ENCODE results near the gene DEK. TPM values are rescaled to one million over a fixed set of nuclear protein-coding genes. Genes with fewer than 3 reads are reported as not detected.
"Not testable (repeated sequence)": the region's sequence is repeated elsewhere in the genome, so short reads cannot be mapped to it uniquely, and the experiment has no call there.

The DEK gene, protein sequence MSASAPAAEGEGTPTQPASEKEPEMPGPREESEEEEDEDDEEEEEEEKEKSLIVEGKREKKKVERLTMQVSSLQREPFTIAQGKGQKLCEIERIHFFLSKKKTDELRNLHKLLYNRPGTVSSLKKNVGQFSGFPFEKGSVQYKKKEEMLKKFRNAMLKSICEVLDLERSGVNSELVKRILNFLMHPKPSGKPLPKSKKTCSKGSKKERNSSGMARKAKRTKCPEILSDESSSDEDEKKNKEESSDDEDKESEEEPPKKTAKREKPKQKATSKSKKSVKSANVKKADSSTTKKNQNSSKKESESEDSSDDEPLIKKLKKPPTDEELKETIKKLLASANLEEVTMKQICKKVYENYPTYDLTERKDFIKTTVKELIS
- total RNA-seq: 100 to 1,000 TPM in 1 of 4 donors, 10 to 100 TPM in 3; 69.0 to 101 (median 87.9) TPM

DNA sequence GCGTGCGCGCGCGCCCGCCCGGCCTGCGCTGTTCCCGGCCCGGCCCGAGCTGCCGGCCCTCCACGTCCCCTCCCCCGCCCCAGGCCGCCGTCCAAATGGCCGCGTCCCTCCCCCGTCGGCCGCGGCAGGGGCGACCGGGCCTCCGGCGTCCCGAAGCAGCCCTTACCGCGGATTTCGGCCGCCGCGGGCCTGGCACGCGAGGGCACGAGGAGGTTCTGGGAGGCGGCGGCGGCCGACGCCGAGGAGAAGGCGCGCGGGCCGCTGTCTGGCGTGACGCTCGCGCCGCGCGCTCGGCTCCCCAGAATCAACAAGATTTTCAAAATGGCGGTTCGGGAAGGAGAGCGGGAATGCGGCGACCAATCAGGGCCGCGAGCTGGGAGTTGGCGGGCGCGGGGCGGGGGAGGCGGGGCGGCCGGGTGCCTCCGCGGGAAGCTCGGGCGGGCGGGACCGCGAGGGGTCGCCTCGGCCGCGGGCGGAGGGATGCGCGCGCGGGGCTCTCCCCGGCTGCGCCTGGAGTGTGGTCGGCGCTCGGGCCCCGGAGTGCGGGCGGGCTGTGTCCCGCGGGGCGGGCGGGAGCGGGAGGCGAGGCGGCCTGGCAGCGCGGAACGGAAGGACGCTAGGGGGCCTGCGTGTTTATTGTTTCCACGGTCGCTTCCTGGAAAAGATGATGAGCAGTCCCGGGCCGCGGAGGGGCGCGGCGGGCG, at the start of gene DEK:
Gene DEK (minus strand): TSS at position 312 of the 704 bp plus-strand sequence. CDS start 543 bp downstream, outside the sequence.
- 0 to 1% methylated on average over 33 to 79 of the region's 113 CpGs for WGBS, 2 donors
- intact Hi-C loops (cut with DNase I; ENCODE audit: low total_unique reads): no loop called here
- peak within 1 kb of the TSS; percentile 84 for H3K4me3 ChIP-seq (ENCODE audit: low read depth, poor library complexity, severe bottlenecking)
- peak; percentile 79 to 97 for DNase-seq (ENCODE audit: low spot score in 2 of 2)
- TF ChIP-seq, protein P1, sequence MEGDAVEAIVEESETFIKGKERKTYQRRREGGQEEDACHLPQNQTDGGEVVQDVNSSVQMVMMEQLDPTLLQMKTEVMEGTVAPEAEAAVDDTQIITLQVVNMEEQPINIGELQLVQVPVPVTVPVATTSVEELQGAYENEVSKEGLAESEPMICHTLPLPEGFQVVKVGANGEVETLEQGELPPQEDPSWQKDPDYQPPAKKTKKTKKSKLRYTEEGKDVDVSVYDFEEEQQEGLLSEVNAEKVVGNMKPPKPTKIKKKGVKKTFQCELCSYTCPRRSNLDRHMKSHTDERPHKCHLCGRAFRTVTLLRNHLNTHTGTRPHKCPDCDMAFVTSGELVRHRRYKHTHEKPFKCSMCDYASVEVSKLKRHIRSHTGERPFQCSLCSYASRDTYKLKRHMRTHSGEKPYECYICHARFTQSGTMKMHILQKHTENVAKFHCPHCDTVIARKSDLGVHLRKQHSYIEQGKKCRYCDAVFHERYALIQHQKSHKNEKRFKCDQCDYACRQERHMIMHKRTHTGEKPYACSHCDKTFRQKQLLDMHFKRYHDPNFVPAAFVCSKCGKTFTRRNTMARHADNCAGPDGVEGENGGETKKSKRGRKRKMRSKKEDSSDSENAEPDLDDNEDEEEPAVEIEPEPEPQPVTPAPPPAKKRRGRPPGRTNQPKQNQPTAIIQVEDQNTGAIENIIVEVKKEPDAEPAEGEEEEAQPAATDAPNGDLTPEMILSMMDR (IDR thresholded peaks at IDR 0.05): no peak
- TF ChIP-seq POLR2A (IDR thresholded peaks at IDR 0.05): no peak

DNA sequence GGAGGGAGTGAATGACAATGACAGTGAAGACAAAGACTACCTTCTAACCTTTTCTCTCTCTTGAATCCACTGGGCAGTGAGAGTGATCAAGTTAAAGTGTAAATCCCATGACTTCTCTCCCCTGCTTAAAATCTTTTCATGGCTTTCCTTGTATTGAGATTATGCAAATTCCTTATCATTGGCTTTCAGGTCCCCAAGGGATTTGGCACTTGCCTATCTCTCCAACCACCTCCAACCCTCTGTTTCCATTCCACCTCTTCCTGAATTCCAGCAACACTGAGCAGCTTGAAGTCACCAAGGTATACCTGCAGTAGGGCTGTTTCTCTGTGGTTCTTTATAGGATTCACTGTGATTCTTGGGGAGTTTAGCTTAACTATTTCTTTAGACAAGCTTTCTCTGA, 48.0 kb upstream of the DEK start:
- no peak overlapping the region for H3K4me3 ChIP-seq (ENCODE audit: low read depth, poor library complexity, severe bottlenecking)
- no peak for DNase-seq (ENCODE audit: low spot score in 2 of 2)
- intact Hi-C loops (cut with DNase I; ENCODE audit: low total_unique reads): no loop called here
- no peak for TF ChIP-seq POLR2A (IDR thresholded peaks at IDR 0.05)
- TF ChIP-seq, protein P1 (IDR thresholded peaks at IDR 0.05): no peak

DNA sequence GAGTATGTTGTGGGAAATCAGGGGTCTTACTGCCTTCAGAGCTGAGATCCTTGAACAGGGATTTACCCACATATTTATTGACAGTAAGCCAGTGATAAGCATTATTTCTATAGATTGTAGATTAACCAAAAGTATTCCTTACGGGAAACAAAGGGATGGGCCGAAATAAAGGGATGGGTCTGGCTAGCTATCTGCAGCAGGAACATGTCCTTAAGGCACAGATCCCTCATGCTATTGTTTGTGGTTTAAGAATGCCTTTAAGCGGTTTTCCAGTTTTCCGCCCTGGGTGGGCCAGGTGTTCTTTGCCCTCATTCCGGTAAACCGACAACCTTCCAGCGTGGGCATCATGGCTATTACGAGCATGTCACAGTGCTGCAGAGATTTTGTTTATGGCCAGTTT, 45.7 kb upstream of the DEK start:
- 72 to 85% methylated on average over 8 of the region's 8 CpGs for WGBS, 2 donors
- intact Hi-C loops (cut with DNase I; ENCODE audit: low total_unique reads); H3K4me3 ChIP-seq (ENCODE audit: low read depth, poor library complexity, severe bottlenecking); DNase-seq (ENCODE audit: low spot score in 2 of 2): not testable (repeated sequence)

DNA sequence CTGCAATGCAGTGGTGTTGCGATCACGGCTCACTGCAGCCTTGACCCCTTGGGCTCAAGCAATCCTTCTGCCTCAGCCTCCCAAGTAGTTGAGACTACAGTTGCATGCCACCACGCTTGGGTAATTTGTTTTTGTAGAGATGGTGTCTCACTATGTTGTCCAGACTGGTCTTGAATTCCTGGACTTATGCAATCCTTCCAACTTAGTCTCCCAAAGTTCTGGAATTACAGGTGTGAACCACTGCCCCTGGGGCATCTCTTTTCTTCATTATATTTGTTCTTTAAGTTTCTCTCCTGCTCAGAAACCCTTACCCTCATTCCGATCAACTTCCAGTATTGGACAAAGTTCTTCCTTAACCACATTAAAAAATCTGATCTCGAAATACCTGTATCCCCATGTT, 44.7 kb upstream of the DEK start:
- intact Hi-C loops (cut with DNase I; ENCODE audit: low total_unique reads): no loop called here
- WGBS, 2 donors: 88 to 90% methylated on average over 5 of the region's 5 CpGs
- no peak for TF ChIP-seq POLR2A (IDR thresholded peaks at IDR 0.05)
- TF ChIP-seq, protein P1 (IDR thresholded peaks at IDR 0.05): no peak
- no peak for DNase-seq (ENCODE audit: low spot score in 2 of 2)
- H3K4me3 ChIP-seq (ENCODE audit: low read depth, poor library complexity, severe bottlenecking): no peak overlapping the region

DNA sequence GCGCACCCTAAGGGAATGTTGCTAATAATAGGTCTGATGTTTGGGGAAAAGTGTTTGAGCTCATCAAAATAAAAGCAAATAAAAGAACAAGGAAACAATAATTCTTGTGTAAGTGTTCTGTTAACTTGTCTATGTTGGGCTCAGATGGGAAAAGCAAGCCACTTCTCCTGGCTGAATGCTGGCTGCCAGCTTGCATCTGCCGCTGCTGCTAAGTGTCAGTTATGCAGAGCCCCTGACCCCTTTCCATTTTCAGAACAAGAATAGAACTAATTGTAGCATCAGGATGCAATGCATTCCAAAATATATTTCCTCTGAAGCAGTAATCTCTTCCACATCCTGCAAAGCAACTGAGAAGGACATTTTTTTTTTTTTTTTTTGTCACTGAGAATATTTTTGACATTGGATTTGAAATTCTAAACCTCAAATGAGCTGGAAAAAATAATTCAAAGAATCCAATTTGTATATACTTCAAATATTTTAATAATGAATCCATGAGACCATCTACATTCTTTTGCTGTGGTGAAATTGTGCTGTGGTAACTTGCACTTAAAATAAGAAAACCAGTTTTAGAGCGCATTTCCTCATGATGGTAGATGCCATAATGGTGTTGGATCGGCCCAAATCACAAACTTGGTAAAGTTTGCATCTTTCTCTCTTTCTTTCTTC, 43.9 kb upstream of the DEK start:
- DNase-seq (ENCODE audit: low spot score in 2 of 2): no peak
- intact Hi-C loops (cut with DNase I; ENCODE audit: low total_unique reads): no loop called here
- no peak for TF ChIP-seq POLR2A (IDR thresholded peaks at IDR 0.05)
- TF ChIP-seq, protein P1 (IDR thresholded peaks at IDR 0.05): no peak
- H3K4me3 ChIP-seq (ENCODE audit: low read depth, poor library complexity, severe bottlenecking): no peak overlapping the region
- 66 to 68% methylated on average over 4 of the region's 4 CpGs for WGBS, 2 donors

DNA sequence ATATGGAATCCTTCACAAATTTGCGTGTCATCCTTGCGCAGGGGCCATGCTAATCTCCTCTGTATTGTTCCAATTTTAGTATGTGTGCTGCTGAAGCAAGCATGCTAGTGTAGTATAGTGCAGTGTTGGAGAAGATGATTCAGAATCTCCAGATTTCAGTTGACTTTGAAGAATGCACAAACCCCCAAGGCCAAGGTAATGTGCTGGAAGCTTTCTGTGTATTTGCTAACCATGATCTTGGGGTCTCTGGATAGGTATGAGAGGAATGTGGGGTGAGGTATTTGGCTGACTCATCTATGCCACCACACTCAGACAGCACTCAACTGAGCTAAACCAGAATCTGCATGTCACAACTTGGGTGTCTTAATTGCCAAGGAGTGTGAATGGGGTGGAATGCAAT, 42.6 kb upstream of the DEK start:
- TF ChIP-seq, protein P1 (IDR thresholded peaks at IDR 0.05): no peak
- no peak for TF ChIP-seq POLR2A (IDR thresholded peaks at IDR 0.05)
- no peak for DNase-seq (ENCODE audit: low spot score in 2 of 2)
- intact Hi-C loops (cut with DNase I; ENCODE audit: low total_unique reads): no loop called here
- H3K4me3 ChIP-seq (ENCODE audit: low read depth, poor library complexity, severe bottlenecking): no peak overlapping the region
- 60 to 62% methylated on average over 2 of the region's 2 CpGs for WGBS, 2 donors
